Endothelial cell of umbilical vein (primary cell): ENCODE data around the gene NOB1. TPM values are rescaled to one million over a fixed set of nuclear protein-coding genes. Genes with fewer than 3 reads are reported as not detected.
"Not testable (repeated sequence)": the region's sequence is repeated elsewhere in the genome, so short reads cannot be mapped to it uniquely, and the experiment has no call there.

ENCODE experiments used
- BruUV-seq: library from RNA; stranded (reverse); fragments of 400-500 nt; replicated peaks from 2 replicates; lab custom pipeline; 2021; lab: Mats Ljungman, UMichigan
- CTCF ChIA-PET: fragments of 300-600, 350-600 bp; sonication (Branson Sonifier 250); formaldehyde crosslinking; loops from one replicate; lab custom pipeline; 2021; ENCODE audit warnings: antibody characterized with exemption, inconsistent platforms; lab: Charles Lee
- POLR2A ChIA-PET: fragments of 300-600, 350-600 bp; sonication (Branson Sonifier 250); formaldehyde crosslinking; loops from one replicate; lab custom pipeline; 2021; ENCODE audit warnings: antibody characterized with exemption, inconsistent platforms; lab: Charles Lee
- DNase-seq: peaks from one replicate; pipeline ENCODE4 v3.0.0-alpha.2; 2011; ENCODE audit warnings: low read depth, low spot score
- FAIRE-seq: peaks from 2 replicates; lab custom pipeline; 2011; peaks lifted over from hg19 to GRCh38; lab: Jason Lieb, UNC
- H2AFZ ChIP-seq: 2 replicates; pipeline ENCODE4 v1.6.0; 2012; ENCODE audit warnings: low read depth, low read length, control low read depth, inconsistent platforms
- H3K27ac ChIP-seq: 2 replicates; pipeline ENCODE4 v1.5.1; 2011; ENCODE audit warnings: low read depth, mild to moderate bottlenecking, control low read depth, low read length, moderate library complexity; ENCODE audit not compliant: insufficient read depth
- H3K27me3 ChIP-seq, 2 experiments: 2 replicates each; pipeline versions ENCODE4 v1.6.0 to v1.6.1; 2011; ENCODE audit warnings: low read length in 2 of 2, mixed read lengths in 1 of 2; ENCODE audit not compliant: control insufficient read depth in 2 of 2, insufficient read depth in 2 of 2
- H3K36me3 ChIP-seq, 2 experiments: 2 replicates in 1 of 2; 3 replicates in 1 of 2; pipeline ENCODE4 v1.5.1; 2011; ENCODE audit warnings: low read length in 2 of 2, mild to moderate bottlenecking in 1 of 2, moderate library complexity in 1 of 2; ENCODE audit not compliant: control insufficient read depth in 2 of 2, insufficient read depth in 2 of 2; ENCODE audit errors: extremely low read depth in 1 of 2
- H3K4me1 ChIP-seq: 3 replicates; pipeline ENCODE4 v1.5.1; 2011; ENCODE audit warnings: mild to moderate bottlenecking, low read length; ENCODE audit not compliant: control insufficient read depth, insufficient read depth; ENCODE audit errors: extremely low read depth
- H3K4me2 ChIP-seq: 2 replicates; pipeline ENCODE4 v1.6.1; 2011; ENCODE audit warnings: low read length, control low read depth, mixed read lengths; ENCODE audit not compliant: insufficient read depth
- H3K4me3 ChIP-seq, 3 experiments: fragments of 200-600 bp in 1 of 3; sonication (generic), shearing (Covaris generic) in 1 of 3; replicated peaks in 1 of 3; 2 replicates each; pipeline ENCODE4 v1.5.1; 2011 to 2016; ENCODE audit warnings: control low read depth in 3 of 3, low read length in 3 of 3, mild to moderate bottlenecking in 2 of 3, inconsistent platforms in 1 of 3, low read depth in 1 of 3, moderate library complexity in 1 of 3; ENCODE audit not compliant: insufficient read depth in 1 of 3
- H3K79me2 ChIP-seq: 2 replicates; pipeline ENCODE4 v1.6.0; 2012; ENCODE audit warnings: low read length, inconsistent platforms; ENCODE audit not compliant: control insufficient read depth, insufficient read depth
- H3K9ac ChIP-seq: replicated peaks from 2 replicates; pipeline ENCODE3; 2011; ENCODE audit warnings: low read length, control low read depth; ENCODE audit not compliant: insufficient read depth; ENCODE audit errors: extremely low read depth
- H3K9me1 ChIP-seq: replicated peaks from 3 replicates; pipeline ENCODE4 v1.6.0; 2011; ENCODE audit warnings: mild to moderate bottlenecking, low read length; ENCODE audit not compliant: control insufficient read depth, insufficient read depth; ENCODE audit errors: extremely low read depth
- H3K9me3 ChIP-seq: replicated peaks from 2 replicates; pipeline ENCODE4 v1.5.1; 2012; ENCODE audit warnings: low read length, inconsistent platforms; ENCODE audit not compliant: control insufficient read depth, insufficient read depth
- H4K20me1 ChIP-seq: replicated peaks from 2 replicates; pipeline ENCODE3; 2011; ENCODE audit warnings: mild to moderate bottlenecking, low read length; ENCODE audit not compliant: control insufficient read depth, insufficient read depth; ENCODE audit errors: extremely low read depth
- POLR2A ChIP-seq: IDR thresholded peaks from 2 replicates; pipeline ENCODE4 v1.6.1; 2012; ENCODE audit warnings: low read depth, mild to moderate bottlenecking, control low read depth, low read length
- dilution Hi-C: fragments of 300-500 bp; cut with MboI; formaldehyde crosslinking; loops from one replicate; pipeline ENCODE4 v1.15.0; 2019; ENCODE audit warnings: low sequenced_read_pairs; ENCODE audit not compliant: extremely low pct_ligation_motif_present
- intact Hi-C: fragments of 100-400 bp; cut with micrococcal nuclease; formaldehyde crosslinking; loops from one replicate; pipeline ENCODE4 v1.10.0; 2022
- polyA plus RNA-seq, 4 experiments: library from polyadenylated mRNA; depleted of rRNA in 3 of 4; stranded (reverse) in 3 of 4; unstranded in 1 of 4; fragments of >200 nt; gene quantifications; 2 replicates each; pipeline versions ENCODE4 v1.2.1 to v1.2.3, GENCODE V29; 2011 to 2012; ENCODE audit warnings: missing spikeins in 1 of 4
- total RNA-seq: library from RNA; stranded (reverse); gene quantifications from 2 replicates; pipeline ENCODE4 v1.2.3, GENCODE V29; 2021

NOB1 gene
- total and polyA plus RNA-seq, 2 donors (not counting 3 experiments of a cell fraction or from before 2014, with no cell fraction given), result 65.4 to 66.5 TPM

DNA sequence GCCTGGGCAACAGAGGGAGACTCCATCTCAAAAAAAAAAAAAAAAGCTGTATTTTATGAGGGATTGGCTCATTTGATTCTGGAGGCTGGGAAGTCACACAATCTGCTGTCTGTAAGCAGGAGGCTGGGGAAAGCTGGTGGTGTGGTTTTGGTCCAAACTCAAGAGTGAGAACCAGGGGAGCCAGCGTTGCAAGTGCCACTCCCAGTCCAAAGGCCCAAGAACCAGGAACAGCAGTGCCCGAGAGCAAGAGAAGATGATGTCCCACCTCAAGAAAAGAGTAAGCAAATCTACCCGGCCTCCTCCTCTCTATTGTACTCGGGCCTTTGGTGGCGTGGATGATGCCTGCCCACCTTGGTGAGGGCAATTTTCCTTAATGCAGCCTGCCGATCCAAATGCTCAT lies 22.6 kb downstream of the NOB1 start:
- Histone ChIP-seq H3K4me1 (peaks cover 10% of the 10 kb centered on the region), H3K27ac (no peak overlapping the region), H3K79me2 (peaks cover 3% of the 10 kb centered on the region), H3K9ac (no peak overlapping the region), H3K9me3 (no peaks in the 10 kb centered on the region), H3K4me2 (no peak overlapping the region), H3K4me3 (no peak overlapping the region), H2AFZ (no peak overlapping the region), H3K36me3 (no peaks in the 10 kb centered on the region), H3K27me3 (no peaks in the 10 kb centered on the region), H4K20me1 (no peaks in the 10 kb centered on the region), H3K9me1 (no peaks in the 10 kb centered on the region)
- intact Hi-C loops, result no loop called here
- no peak for TF ChIP-seq POLR2A
- dilution Hi-C loops, result no loop called here
- DNase-seq (no peak), FAIRE-seq (no peak)
- ChIA-PET CTCF (no interaction called here), POLR2A (no interaction called here)
- no TSS peak for BruUV-seq

DNA sequence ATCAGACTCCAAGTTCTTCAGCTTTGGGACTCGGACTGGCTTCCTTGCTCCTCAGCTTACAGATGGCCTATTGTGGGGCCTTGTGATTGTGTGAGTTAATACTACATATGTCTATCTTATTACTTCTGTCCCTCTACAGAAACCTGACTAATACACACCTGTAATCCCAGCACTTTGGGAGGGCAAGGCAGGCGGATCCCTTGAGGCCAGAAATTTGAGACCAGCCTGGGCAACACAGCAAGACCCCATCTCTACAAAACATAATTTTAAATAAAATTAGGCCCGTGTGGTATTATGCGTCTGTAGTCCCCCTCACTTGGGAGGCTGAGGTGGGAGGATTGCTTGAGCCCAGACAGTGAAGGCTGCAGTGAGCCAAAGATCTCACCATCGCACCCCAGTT lies 23.4 kb downstream of the NOB1 start:
- H3K79me2 ChIP-seq, H3K9ac ChIP-seq, H3K36me3 ChIP-seq, H3K9me3 ChIP-seq, DNase-seq, CTCF ChIA-PET, BruUV-seq, H3K4me2 ChIP-seq, H3K4me3 ChIP-seq, POLR2A ChIA-PET, FAIRE-seq, intact Hi-C loops, H4K20me1 ChIP-seq, H2AFZ ChIP-seq, H3K9me1 ChIP-seq, dilution Hi-C loops, H3K27me3 ChIP-seq, H3K27ac ChIP-seq: not testable (repeated sequence)
- peaks cover 12% of the 10 kb centered on the region for H3K4me1 ChIP-seq

DNA sequence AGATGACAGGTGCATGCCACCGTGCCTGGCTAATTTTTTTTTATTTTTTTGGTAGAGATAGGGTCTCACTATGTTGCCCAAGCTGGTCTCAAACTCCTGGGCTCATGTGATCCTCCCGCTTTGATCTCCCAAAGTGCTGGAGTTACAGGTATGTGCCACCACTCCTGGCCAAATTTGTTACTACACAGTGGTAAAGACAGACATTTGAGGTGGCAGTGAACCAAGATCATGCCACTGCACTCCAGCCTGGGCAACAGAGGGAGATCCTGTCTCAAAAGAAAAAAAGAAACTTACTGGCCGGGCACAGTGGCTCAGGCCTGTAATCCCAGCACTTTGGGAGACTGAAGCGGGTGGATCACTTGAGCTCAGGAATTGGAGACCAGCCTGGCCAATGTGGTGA lies 25.7 kb downstream of the NOB1 start:
- DNase-seq, H3K9me1 ChIP-seq, H3K27ac ChIP-seq, dilution Hi-C loops, H3K9me3 ChIP-seq, H3K4me3 ChIP-seq, H3K9ac ChIP-seq, POLR2A ChIA-PET, intact Hi-C loops, H3K4me2 ChIP-seq, H3K36me3 ChIP-seq, BruUV-seq, H3K27me3 ChIP-seq, H4K20me1 ChIP-seq, H2AFZ ChIP-seq, FAIRE-seq: not testable (repeated sequence)
- Histone ChIP-seq H3K4me1 (peaks cover 29% of the 10 kb centered on the region), H3K79me2 (peaks cover 25% of the 10 kb centered on the region)
- CTCF ChIA-PET, result interaction anchor here (0.9 to 8.5 kb wide), 5 partner anchors 12 to 333 kb away, joined by 3 to 55 read pairs (median 3); partner anchors contain the start of gene NOB1
